Activated CD8-positive, alpha-beta T cell treated with anti-CD3 and anti-CD28 coated beads for 36 hours (primary cell): ENCODE data around the gene OTOGL. TPM values are rescaled to one million over a fixed set of nuclear protein-coding genes. Genes with fewer than 3 reads are reported as not detected.

ENCODE experiments used
- ATAC-seq: fragments of 200-7000 bp; cut with Tn5 transposase; one replicate; pipeline ENCODE4 v1.10.0; 2021; ENCODE audit warnings: mild to moderate bottlenecking, moderate library complexity
- CTCF ChIA-PET: fragments of 350-600 bp; sonication (Branson Sonifier 250); formaldehyde crosslinking; loops from one replicate; lab custom pipeline; 2021; ENCODE audit warnings: antibody characterized with exemption; lab: Charles Lee
- POLR2A ChIA-PET: fragments of 350-600 bp; sonication (Branson Sonifier 250); formaldehyde crosslinking; loops from one replicate; lab custom pipeline; 2021; ENCODE audit warnings: antibody characterized with exemption; lab: Charles Lee
- DNase-seq: peaks from one replicate; pipeline ENCODE4 v3.0.0-alpha.2; 2020
- H3K27ac Mint-ChIP-seq: one replicate; pipeline ENCODE4 v1.8.0; 2021; ENCODE audit warnings: mild to moderate bottlenecking, mixed read lengths
- H3K27me3 Mint-ChIP-seq: one replicate; pipeline ENCODE4 v1.8.0; 2021; ENCODE audit warnings: mixed read lengths
- H3K36me3 Mint-ChIP-seq: one replicate; pipeline ENCODE4 v1.8.0; 2021; ENCODE audit warnings: low read depth, mixed read lengths
- H3K4me1 Mint-ChIP-seq: one replicate; pipeline ENCODE4 v1.8.0; 2021; ENCODE audit warnings: low read depth, mixed read lengths
- H3K4me3 Mint-ChIP-seq: one replicate; pipeline ENCODE4 v1.8.0; 2021; ENCODE audit warnings: mild to moderate bottlenecking, moderate library complexity, mixed read lengths
- H3K9me3 Mint-ChIP-seq: one replicate; pipeline ENCODE4 v1.8.0; 2021; ENCODE audit warnings: mixed read lengths
- CTCF ChIP-seq: fragments of 200-600 bp; IDR thresholded peaks from one replicate; pipeline ENCODE4 v1.8.0; 2022; ENCODE audit warnings: antibody characterized with exemption, mild to moderate bottlenecking
- intact Hi-C: fragments of 100-400 bp; cut with micrococcal nuclease; formaldehyde crosslinking; loops from one replicate; pipeline ENCODE4 v1.10.0; 2022
- total RNA-seq, 2 experiments: library from RNA; stranded (reverse); gene quantifications; one replicate each; pipeline ENCODE4 v1.2.3, GENCODE V29; 2021

Gene OTOGL
- total RNA-seq, 2 experiments from 2014 or later = not detected

GRCh38 chr12:80168936-80169335 lies 69.6 kb downstream of the OTOGL start:
- no peak overlapping the region for H3K27ac Mint-ChIP-seq
- H3K4me3 Mint-ChIP-seq = no peak overlapping the region
- DNase-seq (no peak), ATAC-seq (peak; percentile 64)
- no peak for TF ChIP-seq CTCF
- intact Hi-C loops = no loop called here
- no peaks in the 10 kb centered on the region for H3K9me3 Mint-ChIP-seq
- peaks cover 12% of the 10 kb centered on the region for H3K27me3 Mint-ChIP-seq
- CTCF ChIA-PET = no interaction called here
- H3K36me3 Mint-ChIP-seq = no peaks in the 10 kb centered on the region
- H3K4me1 Mint-ChIP-seq = peaks cover 8% of the 10 kb centered on the region
- POLR2A ChIA-PET = interaction anchor here (1.5 kb wide), 1 partner anchor 19 kb away, joined by 3 read pairs; no protein-coding TSS in a partner anchor

DNA sequence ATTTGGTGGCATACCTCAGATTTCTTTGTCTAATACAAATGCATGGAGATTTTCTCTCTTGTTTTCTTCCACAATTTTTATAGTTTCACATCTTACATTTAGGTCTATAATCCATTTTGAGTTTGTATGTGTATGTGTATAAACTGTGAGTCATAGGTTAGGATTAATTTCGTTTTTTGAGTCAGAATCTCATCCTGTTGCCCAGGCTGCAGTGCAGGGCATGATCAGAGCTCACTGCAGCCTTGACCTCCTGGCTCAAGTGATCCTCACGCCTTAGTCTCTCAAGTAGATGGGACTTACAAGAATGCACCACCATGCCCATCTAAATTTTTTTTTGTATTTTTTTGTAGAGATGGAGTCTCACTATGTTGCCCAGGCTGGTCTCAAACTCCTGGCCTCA lies 71.6 kb downstream of the OTOGL start:
- DNase-seq (no peak), ATAC-seq (no peak)
- Mint-ChIP-seq H3K27ac (no peak overlapping the region), H3K27me3 (peaks cover 12% of the 10 kb centered on the region), H3K9me3 (no peaks in the 10 kb centered on the region), H3K4me3 (no peak overlapping the region), H3K4me1 (peaks cover 9% of the 10 kb centered on the region), H3K36me3 (no peaks in the 10 kb centered on the region)
- ChIA-PET CTCF (interaction anchor here (1.1 kb wide), 1 partner anchor 403 kb away, joined by 3 read pairs; no protein-coding TSS in a partner anchor), POLR2A (no interaction called here)
- no peak for TF ChIP-seq CTCF
- intact Hi-C loops = no loop called here

DNA sequence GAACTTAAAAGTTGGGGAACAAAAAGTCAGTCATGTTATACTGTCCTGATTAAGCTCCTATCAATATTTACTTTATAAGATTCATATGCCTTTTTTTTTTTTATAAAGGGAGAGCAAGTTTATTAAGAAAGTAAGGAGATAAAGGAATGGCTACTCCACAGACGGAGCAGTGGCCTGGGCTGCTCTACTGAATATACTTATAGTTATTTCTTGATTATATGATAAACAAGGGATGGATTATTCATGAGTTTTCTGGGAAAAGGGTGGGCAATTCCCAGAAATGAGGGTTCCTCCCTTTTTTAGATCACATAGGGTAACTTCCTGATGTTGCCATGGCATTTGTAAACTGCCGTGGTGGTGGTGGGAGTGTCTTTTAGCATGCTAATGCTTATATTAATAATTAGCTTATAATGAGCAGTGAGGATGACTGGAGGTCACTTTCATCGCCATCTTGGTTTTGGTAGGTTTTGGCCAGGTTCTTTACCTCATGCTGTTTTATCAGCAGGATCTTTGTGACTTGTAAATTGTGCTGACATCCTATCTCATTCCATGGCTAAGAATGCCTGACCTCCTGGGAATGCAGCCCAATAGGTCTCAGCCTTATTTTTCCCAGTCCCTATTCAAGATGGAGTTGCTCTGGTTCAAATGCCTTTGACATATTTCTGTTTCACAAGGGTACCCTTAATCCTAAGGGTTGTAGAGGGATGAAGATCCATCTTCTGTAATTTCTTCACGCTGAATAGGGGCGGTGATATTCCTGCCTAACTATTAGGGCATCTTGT lies 73.9 kb downstream of the OTOGL start:
- POLR2A ChIA-PET = no interaction called here
- no peak for DNase-seq
- ATAC-seq = no peak
- Mint-ChIP-seq H3K27ac (no peak overlapping the region), H3K9me3 (no peaks in the 10 kb centered on the region), H3K4me1 (peaks cover 9% of the 10 kb centered on the region), H3K4me3 (no peak overlapping the region), H3K36me3 (no peaks in the 10 kb centered on the region), H3K27me3 (peaks cover 10% of the 10 kb centered on the region)
- CTCF ChIA-PET = interaction anchor here (2.0 kb wide), 1 partner anchor 14 kb away, joined by 6 read pairs; no protein-coding TSS in a partner anchor
- intact Hi-C loops = no loop called here
- no peak for TF ChIP-seq CTCF

DNA sequence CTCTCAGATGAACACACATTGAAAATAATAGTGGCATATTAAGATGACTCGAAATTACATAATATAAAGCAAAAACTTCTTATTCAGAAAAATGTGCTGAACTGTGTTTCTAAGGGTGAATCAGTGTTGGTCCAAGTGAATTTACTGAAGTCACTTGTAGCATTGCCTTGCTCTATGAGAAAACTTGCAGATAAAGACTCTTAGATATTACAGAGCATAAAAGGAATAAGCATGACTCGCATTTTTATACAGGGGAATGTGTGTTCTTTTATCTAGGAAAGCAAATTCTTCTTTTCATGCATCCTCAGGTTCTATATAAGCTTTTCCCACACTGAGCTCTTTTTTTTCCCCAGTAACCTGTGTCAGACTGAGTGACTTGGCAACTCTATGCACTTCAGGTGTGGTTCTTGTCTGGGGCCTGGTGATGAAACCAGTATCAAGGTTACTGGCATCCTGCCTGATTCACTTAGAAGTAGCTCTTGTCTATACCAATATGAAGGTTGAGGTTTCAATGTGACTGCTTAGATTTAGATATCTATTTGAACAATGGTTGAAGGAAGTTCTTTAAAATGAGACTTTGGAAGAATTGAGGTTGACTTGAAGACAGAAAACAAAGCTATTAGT lies 76.1 kb downstream of the OTOGL start:
- Mint-ChIP-seq H3K36me3 (no peaks in the 10 kb centered on the region), H3K4me3 (no peak overlapping the region), H3K27me3 (peaks cover 8% of the 10 kb centered on the region), H3K27ac (no peak overlapping the region), H3K9me3 (no peaks in the 10 kb centered on the region), H3K4me1 (peaks cover 12% of the 10 kb centered on the region)
- ATAC-seq (no peak), DNase-seq (peak; percentile 4)
- intact Hi-C loops = no loop called here
- POLR2A ChIA-PET = no interaction called here
- TF ChIP-seq CTCF = no peak
- CTCF ChIA-PET = no interaction called here

DNA sequence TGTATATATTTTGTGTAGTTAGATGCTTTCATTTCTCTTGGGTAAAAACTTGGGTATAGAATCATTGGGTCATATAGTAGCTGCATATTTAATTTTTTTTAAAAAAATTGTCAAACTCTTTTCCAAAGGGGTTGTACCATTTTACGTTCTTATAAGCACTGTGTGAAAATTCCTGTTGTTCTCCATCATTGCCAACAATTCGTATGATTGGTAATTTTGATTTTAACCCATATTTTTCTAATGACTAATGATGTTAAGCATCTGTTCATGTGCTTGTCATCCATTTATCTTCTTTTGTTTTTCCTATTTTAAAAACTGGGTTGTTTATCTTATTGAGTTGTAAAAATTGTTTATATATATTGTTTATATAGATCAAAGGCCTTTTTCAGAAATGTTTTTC lies 77.4 kb downstream of the OTOGL start:
- H3K27me3 Mint-ChIP-seq = peaks cover 8% of the 10 kb centered on the region
- no peaks in the 10 kb centered on the region for H3K36me3 Mint-ChIP-seq
- DNase-seq (no peak), ATAC-seq (no peak)
- H3K4me3 Mint-ChIP-seq = no peak overlapping the region
- intact Hi-C loops = no loop called here
- peaks cover 12% of the 10 kb centered on the region for H3K4me1 Mint-ChIP-seq
- no peaks in the 10 kb centered on the region for H3K9me3 Mint-ChIP-seq
- H3K27ac Mint-ChIP-seq = no peak overlapping the region
- POLR2A ChIA-PET = no interaction called here
- no peak for TF ChIP-seq CTCF
- CTCF ChIA-PET = no interaction called here
